B cell (primary cell): ENCODE data around the gene GNGT1. TPM values are rescaled to one million over a fixed set of nuclear protein-coding genes. Genes with fewer than 3 reads are reported as not detected.

Experiments used
- ATAC-seq: fragments of 200-7000 bp; cut with Tn5 transposase; one replicate; pipeline ENCODE4 v1.10.0; 2021; ENCODE audit warnings: low read depth, mild to moderate bottlenecking, moderate number of reproducible peaks, moderate library complexity
- CTCF ChIA-PET: fragments of 350-600 bp; sonication (Branson Sonifier 250); formaldehyde crosslinking; loops from one replicate; lab custom pipeline; 2021; ENCODE audit warnings: antibody characterized with exemption, inconsistent platforms; lab: Charles Lee
- POLR2A ChIA-PET: fragments of 350-600 bp; sonication (Branson Sonifier 250); formaldehyde crosslinking; loops from one replicate; lab custom pipeline; 2021; ENCODE audit warnings: antibody characterized with exemption; lab: Charles Lee
- DNase-seq: peaks from one replicate; pipeline ENCODE4 v3.0.0; 2013
- H2AFZ ChIP-seq: 2 replicates; pipeline ENCODE4 v1.6.1; 2012; ENCODE audit warnings: mild to moderate bottlenecking, low read depth, low read length; ENCODE audit not compliant: insufficient read depth, poor library complexity, severe bottlenecking
- H3K27ac ChIP-seq, 2 donors: 1 replicate in 1 of 2; 2 replicates in 1 of 2; pipeline ENCODE4 v1.5.1; 2012 to 2013; ENCODE audit warnings: low read length in 2 of 2, mild to moderate bottlenecking in 2 of 2, moderate library complexity in 1 of 2
- H3K27me3 ChIP-seq, 4 experiments: fragments of 200-600 bp in 1 of 4; sonication (generic) in 1 of 4; replicated peaks in 1 of 4; 1 replicate in 2 of 4; 2 replicates in 2 of 4; pipeline versions ENCODE4 v1.6.1 to v1.7.0; 2013 to 2016; ENCODE audit warnings: low read length in 3 of 4, mild to moderate bottlenecking in 2 of 4, mixed read lengths in 1 of 4, moderate library complexity in 1 of 4; ENCODE audit not compliant: insufficient read depth in 4 of 4, control insufficient read depth in 3 of 4; ENCODE audit errors: control extremely low read depth in 1 of 4
- H3K36me3 ChIP-seq, 2 experiments: replicated peaks in 1 of 2; 1 replicate in 1 of 2; 2 replicates in 1 of 2; pipeline versions ENCODE4 v1.6.1 to v1.7.1; 2013; ENCODE audit warnings: low read length in 1 of 2; ENCODE audit not compliant: insufficient read depth in 2 of 2, control insufficient read depth in 1 of 2; ENCODE audit errors: control extremely low read depth in 1 of 2, extremely low read depth in 1 of 2
- H3K4me1 ChIP-seq, 2 donors: fragments of 200-600 bp in 1 of 2; sonication (generic) in 1 of 2; 1 replicate in 1 of 2; 2 replicates in 1 of 2; pipeline versions ENCODE4 v1.5.1 to v1.6.1; 2013 to 2017; ENCODE audit warnings: low read length in 2 of 2; ENCODE audit not compliant: control insufficient read depth in 2 of 2, insufficient read depth in 2 of 2
- H3K4me2 ChIP-seq: replicated peaks from 2 replicates; pipeline ENCODE3; 2012; ENCODE audit warnings: mild to moderate bottlenecking, low read depth, low read length; ENCODE audit not compliant: poor library complexity, severe bottlenecking
- H3K4me3 ChIP-seq, 5 experiments: fragments of 200-600 bp in 1 of 5; sonication (generic) in 1 of 5; 1 replicate in 3 of 5; 2 replicates in 2 of 5; pipeline versions ENCODE4 v1.5.1 to v1.7.0; 2011 to 2016; ENCODE audit warnings: low read length in 4 of 5, mild to moderate bottlenecking in 4 of 5, low read depth in 2 of 5, control low read depth in 1 of 5, moderate library complexity in 1 of 5; ENCODE audit not compliant: insufficient read depth in 1 of 5; ENCODE audit errors: control extremely low read depth in 1 of 5, extremely low read depth in 1 of 5
- H3K79me2 ChIP-seq: fragments of 200-600 bp; sonication (generic); one replicate; pipeline ENCODE4 v1.6.0; 2016; ENCODE audit warnings: low read length; ENCODE audit not compliant: control insufficient read depth, insufficient read depth
- H3K9ac ChIP-seq: fragments of 200-600 bp; sonication (generic); 2 replicates; pipeline ENCODE4 v1.6.1; 2017; ENCODE audit warnings: mild to moderate bottlenecking, low read length, moderate library complexity
- H3K9me3 ChIP-seq, 3 donors: one replicate each; pipeline versions ENCODE4 v1.6.1 to v1.7.1; 2013; ENCODE audit warnings: low read length in 2 of 3; ENCODE audit not compliant: control insufficient read depth in 2 of 3, insufficient read depth in 1 of 3; ENCODE audit errors: control extremely low read depth in 1 of 3
- H4K20me1 ChIP-seq: 2 replicates; pipeline ENCODE4 v1.6.0; 2012; ENCODE audit warnings: mild to moderate bottlenecking, low read length; ENCODE audit not compliant: insufficient read depth, control insufficient read depth, poor library complexity, severe bottlenecking
- H3K27ac Mint-ChIP-seq: one replicate; pipeline ENCODE4 v1.8.0; 2021; ENCODE audit warnings: mixed read lengths
- H3K27me3 Mint-ChIP-seq: one replicate; pipeline ENCODE4 v1.8.0; 2021; ENCODE audit warnings: mixed read lengths
- H3K4me1 Mint-ChIP-seq: one replicate; pipeline ENCODE4 v1.8.0; 2021; ENCODE audit warnings: mixed read lengths
- H3K4me3 Mint-ChIP-seq: one replicate; pipeline ENCODE4 v1.8.0; 2021; ENCODE audit warnings: mixed read lengths
- H3K9me3 Mint-ChIP-seq: one replicate; pipeline ENCODE4 v1.8.0; 2022; ENCODE audit warnings: mixed read lengths; ENCODE audit not compliant: insufficient read depth
- CTCF ChIP-seq: fragments of 200-600 bp; IDR thresholded peaks from one replicate; pipeline ENCODE4 v1.8.0; 2022; ENCODE audit warnings: antibody characterized with exemption, mild to moderate bottlenecking
- EZH2 ChIP-seq: IDR thresholded peaks from 2 replicates; pipeline ENCODE4 v1.6.1; 2012; ENCODE audit warnings: borderline replicate concordance, low read depth, mild to moderate bottlenecking, moderate library complexity, low read length; ENCODE audit not compliant: insufficient read depth, poor library complexity, severe bottlenecking
- WGBS: methylation state at CpG from one replicate; pipeline ENCODE4 v1.1.5; 2013; ENCODE audit warnings: missing lambda C conversion rate; ENCODE audit not compliant: insufficient coverage; 5-methylcytosine and 5-hydroxymethylcytosine counted together
- intact Hi-C: fragments of 100-400 bp; cut with micrococcal nuclease; formaldehyde crosslinking; loops from one replicate; pipeline ENCODE4 v1.10.0; 2022
- polyA plus RNA-seq: library from polyadenylated mRNA; depleted of rRNA; stranded (reverse); fragments of >200 nt; gene quantifications from 2 replicates; pipeline ENCODE4 v1.2.3, GENCODE V29; 2012
- total RNA-seq, 2 donors: library from RNA; stranded (reverse); fragments of 120-200 nt in 1 of 2; gene quantifications; 1 replicate in 1 of 2; 2 replicates in 1 of 2; pipeline versions ENCODE4 v1.2.3 to v1.2.4, GENCODE V29; 2013 to 2022

The GNGT1 gene
- total and polyA plus RNA-seq, 2 donors (not counting 1 experiment from before 2014, with no cell fraction given) = not detected

DNA sequence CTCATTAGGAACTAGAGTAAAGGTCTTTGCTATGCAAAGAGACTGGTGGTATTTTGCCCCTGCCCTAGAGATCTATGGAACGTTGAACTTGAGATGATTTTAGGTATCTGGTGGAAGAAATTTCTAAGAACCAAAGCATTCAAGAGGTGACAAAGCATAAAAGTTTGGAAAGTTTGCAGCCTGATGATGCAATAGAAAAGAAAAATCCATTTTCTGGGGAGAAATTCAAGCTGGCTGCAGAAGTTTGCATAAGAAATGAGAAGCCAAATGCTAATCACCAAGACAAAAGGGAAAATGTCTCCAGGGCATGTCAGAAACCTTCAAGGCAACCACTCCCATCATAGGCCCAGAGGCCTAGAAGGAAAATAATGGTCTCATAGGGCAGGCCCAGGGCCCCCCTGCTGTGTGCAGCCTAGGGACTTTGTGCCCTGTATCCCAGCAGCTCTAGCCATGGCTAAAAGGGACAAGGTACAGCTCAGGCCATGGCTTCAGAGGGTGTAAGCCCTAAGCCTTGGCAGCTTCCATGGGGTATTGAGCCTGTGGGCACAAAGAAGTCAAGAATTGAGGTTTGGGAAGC lies 32.3 kb upstream of the GNGT1 start:
- H3K9me3 ChIP-seq = peaks cover 0 to 4% (median 2%) of the 10 kb centered on the region in 3 donors
- H3K79me2 ChIP-seq = no peaks in the 10 kb centered on the region
- CTCF ChIA-PET = no interaction called here
- H3K27me3 ChIP-seq = peaks cover 0 to 4% (median 0%) of the 10 kb centered on the region in 4 experiments
- Mint-ChIP-seq H3K4me3 (no peak overlapping the region), H3K4me1 (no peaks in the 10 kb centered on the region), H3K27ac (no peak overlapping the region), H3K9me3 (peaks cover 8% of the 10 kb centered on the region), H3K27me3 (no peaks in the 10 kb centered on the region)
- H3K4me2 ChIP-seq = no peak overlapping the region
- WGBS = 43% methylated on average over 1 of the region's 1 CpG
- no peak overlapping the region for H2AFZ ChIP-seq
- intact Hi-C loops = no loop called here
- no peak for ATAC-seq
- POLR2A ChIA-PET = no interaction called here
- H3K9ac ChIP-seq = no peak overlapping the region
- DNase-seq = no peak
- no peaks in the 10 kb centered on the region for H3K4me1 ChIP-seq
- H3K4me3 ChIP-seq = no peak overlapping the region
- H3K27ac ChIP-seq = no peak overlapping the region
- TF ChIP-seq CTCF = no peak
- no peak for TF ChIP-seq EZH2
- no peaks in the 10 kb centered on the region for H3K36me3 ChIP-seq
- H4K20me1 ChIP-seq = no peaks in the 10 kb centered on the region

GRCh38 chr7:93877742-93878141 lies 28.6 kb upstream of the GNGT1 start:
- DNase-seq = no peak
- H3K4me1 ChIP-seq = no peaks in the 10 kb centered on the region
- no peak overlapping the region for H3K27ac ChIP-seq
- no peaks in the 10 kb centered on the region for H3K79me2 ChIP-seq
- H2AFZ ChIP-seq = no peak overlapping the region
- intact Hi-C loops = no loop called here
- no peak for ATAC-seq
- no peak overlapping the region for H3K4me2 ChIP-seq
- peaks cover 0 to 4% (median 0%) of the 10 kb centered on the region in 4 experiments for H3K27me3 ChIP-seq
- Mint-ChIP-seq H3K9me3 (peaks cover 10% of the 10 kb centered on the region), H3K4me3 (no peak overlapping the region), H3K27me3 (peaks cover 4% of the 10 kb centered on the region), H3K27ac (no peak overlapping the region), H3K4me1 (no peaks in the 10 kb centered on the region)
- no peak overlapping the region for H3K9ac ChIP-seq
- H3K9me3 ChIP-seq = peaks cover 0 to 4% (median 2%) of the 10 kb centered on the region in 3 donors
- CTCF ChIA-PET = no interaction called here
- H3K36me3 ChIP-seq = no peaks in the 10 kb centered on the region
- WGBS = 100% methylated on average over 1 of the region's 3 CpGs
- POLR2A ChIA-PET = no interaction called here
- TF ChIP-seq EZH2 (no peak), CTCF (no peak)
- no peaks in the 10 kb centered on the region for H4K20me1 ChIP-seq
- no peak overlapping the region for H3K4me3 ChIP-seq
